Body of pancreas (tissue), 4 donors: ENCODE data around the gene RNF8. TPM values are rescaled to one million over a fixed set of nuclear protein-coding genes. Genes with fewer than 3 reads are reported as not detected.

ENCODE experiments used
- ATAC-seq: fragments of 150-250 bp; one replicate; pipeline ENCODE4 v1.9.1; 2016
- DNase-seq, 4 donors: peaks; one replicate each; pipeline ENCODE4 v3.0.0-alpha.2; 2019
- H3K27ac ChIP-seq, 4 donors: fragments of 200-600 bp; sonication (generic); 1 replicate in 3 of 4; 2 replicates in 1 of 4; pipeline versions ENCODE4 v1.5.1 to v1.6.1; 2016 to 2019; ENCODE audit warnings: mild to moderate bottlenecking in 1 of 4, mixed read lengths in 1 of 4, moderate library complexity in 1 of 4
- H3K27me3 ChIP-seq, 2 donors: fragments of 200-600 bp; sonication (generic); one replicate each; pipeline ENCODE4 v1.6.0; 2016; ENCODE audit warnings: mild to moderate bottlenecking in 1 of 2
- H3K36me3 ChIP-seq, 2 donors: fragments of 200-600 bp; sonication (generic); replicated peaks in 1 of 2; 2 replicates each; pipeline ENCODE4 v1.5.1; 2016; ENCODE audit warnings: low read depth in 2 of 2; ENCODE audit not compliant: insufficient read depth in 1 of 2
- H3K4me1 ChIP-seq: fragments of 200-600 bp; sonication (generic); one replicate; pipeline ENCODE4 v1.6.0; 2016
- H3K4me3 ChIP-seq, 2 donors: fragments of 200-600 bp; sonication (generic); 1 replicate in 1 of 2; 2 replicates in 1 of 2; pipeline ENCODE4 v1.5.1; 2016 to 2019
- H3K9me3 ChIP-seq, 3 donors: fragments of 200-600 bp; sonication (generic); 1 replicate in 2 of 3; 2 replicates in 1 of 3; pipeline ENCODE4 v1.5.1; 2016
- POLR2A ChIP-seq, 3 donors: fragments of 450-650 bp; IDR thresholded peaks; one replicate each; pipeline ENCODE4 v1.6.1; 2016; ENCODE audit warnings: antibody characterized with exemption in 3 of 3, mild to moderate bottlenecking in 2 of 3
- WGBS, 2 donors: methylation state at CpG; one replicate each; pipeline ENCODE4 v1.1.5; 2017; 5-methylcytosine and 5-hydroxymethylcytosine counted together
- intact Hi-C: fragments of 100-400 bp; cut with DNase I; formaldehyde crosslinking; loops from one replicate; pipeline ENCODE4 v1.15.1; 2023
- total RNA-seq, 2 donors: library from RNA; depleted of rRNA; stranded (reverse); fragments of >200 nt; gene quantifications; one replicate each; pipeline ENCODE4 v1.1.0, GENCODE V29; 2016
- TF ChIP-seq, protein P1 (sequence below), 7 experiments: fragments of 450-650 bp in 4 of 7; fragments of 200-600 bp in 3 of 7; sonication (generic) in 3 of 7; IDR thresholded peaks; one replicate each; pipeline ENCODE4 v1.5.1; 2016 to 2019; ENCODE audit warnings: antibody characterized with exemption in 7 of 7

The RNF8 gene
- total RNA-seq, 2 donors from 2014 or later: 6.0 to 15.5 TPM

DNA sequence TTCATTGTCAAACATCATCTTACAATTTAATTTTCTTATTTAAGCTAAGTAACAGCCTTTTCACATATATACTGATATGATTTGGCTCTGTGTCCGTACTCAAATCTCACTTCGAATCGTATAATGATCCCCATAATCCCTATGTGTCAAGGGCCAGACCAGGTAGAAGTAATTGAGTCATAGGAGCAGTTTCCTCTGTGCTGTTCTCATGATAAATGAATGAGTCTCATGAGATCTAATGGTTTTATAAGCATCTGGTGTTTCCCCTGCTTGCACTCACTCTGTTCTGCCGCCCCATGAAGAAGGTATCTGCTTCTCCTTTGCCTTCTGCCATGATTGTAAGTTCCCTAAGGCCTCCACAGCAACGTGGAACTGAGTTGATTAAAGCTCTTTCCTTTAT, 54.2 kb downstream of the RNF8 start:
- Histone ChIP-seq H3K4me3 (no peak overlapping the region), H3K27ac (no peak overlapping the region), H3K27me3 (no peaks in the 10 kb centered on the region), H3K36me3 (no peaks in the 10 kb centered on the region), H3K9me3 (no peaks in the 10 kb centered on the region), H3K4me1 (no peaks in the 10 kb centered on the region)
- ATAC-seq: no peak
- TF ChIP-seq, protein P1, sequence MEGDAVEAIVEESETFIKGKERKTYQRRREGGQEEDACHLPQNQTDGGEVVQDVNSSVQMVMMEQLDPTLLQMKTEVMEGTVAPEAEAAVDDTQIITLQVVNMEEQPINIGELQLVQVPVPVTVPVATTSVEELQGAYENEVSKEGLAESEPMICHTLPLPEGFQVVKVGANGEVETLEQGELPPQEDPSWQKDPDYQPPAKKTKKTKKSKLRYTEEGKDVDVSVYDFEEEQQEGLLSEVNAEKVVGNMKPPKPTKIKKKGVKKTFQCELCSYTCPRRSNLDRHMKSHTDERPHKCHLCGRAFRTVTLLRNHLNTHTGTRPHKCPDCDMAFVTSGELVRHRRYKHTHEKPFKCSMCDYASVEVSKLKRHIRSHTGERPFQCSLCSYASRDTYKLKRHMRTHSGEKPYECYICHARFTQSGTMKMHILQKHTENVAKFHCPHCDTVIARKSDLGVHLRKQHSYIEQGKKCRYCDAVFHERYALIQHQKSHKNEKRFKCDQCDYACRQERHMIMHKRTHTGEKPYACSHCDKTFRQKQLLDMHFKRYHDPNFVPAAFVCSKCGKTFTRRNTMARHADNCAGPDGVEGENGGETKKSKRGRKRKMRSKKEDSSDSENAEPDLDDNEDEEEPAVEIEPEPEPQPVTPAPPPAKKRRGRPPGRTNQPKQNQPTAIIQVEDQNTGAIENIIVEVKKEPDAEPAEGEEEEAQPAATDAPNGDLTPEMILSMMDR (IDR thresholded peaks at IDR 0.05): no peak
- no peak for TF ChIP-seq POLR2A (IDR thresholded peaks at IDR 0.05)
- no peak for DNase-seq
- intact Hi-C loops: no loop called here
- 70 to 75% methylated on average over 5 of the region's 5 CpGs for WGBS, 2 donors

DNA sequence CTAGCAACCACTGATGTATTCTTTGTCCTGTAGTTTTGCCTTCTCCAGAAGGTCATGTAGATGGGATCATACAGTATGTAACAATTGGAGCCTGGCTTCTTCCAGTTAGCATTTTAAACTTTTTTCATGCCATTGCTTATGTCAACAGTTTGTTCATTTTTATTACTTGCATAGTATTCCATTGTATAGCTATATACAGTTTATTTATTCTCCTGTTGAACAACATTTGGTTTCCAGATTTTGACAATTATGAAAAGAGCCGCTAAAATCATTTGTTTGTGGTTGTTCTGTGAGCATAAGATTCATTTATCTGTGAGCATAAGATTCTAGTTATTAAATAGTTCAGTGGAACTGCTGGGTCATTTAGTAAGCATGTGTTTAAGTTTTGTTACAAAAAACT, 55.7 kb downstream of the RNF8 start:
- ATAC-seq (no peak), DNase-seq (no peak)
- Histone ChIP-seq H3K4me3 (no peak overlapping the region), H3K36me3 (no peaks in the 10 kb centered on the region), H3K9me3 (no peaks in the 10 kb centered on the region), H3K27ac (no peak overlapping the region), H3K27me3 (no peaks in the 10 kb centered on the region), H3K4me1 (no peaks in the 10 kb centered on the region)
- TF ChIP-seq POLR2A (IDR thresholded peaks at IDR 0.05): no peak
- TF ChIP-seq, protein P1 (IDR thresholded peaks at IDR 0.05): no peak
- WGBS, 2 donors: 84 to 93% methylated on average over 1 of the region's 1 CpG
- intact Hi-C loops: no loop called here

DNA sequence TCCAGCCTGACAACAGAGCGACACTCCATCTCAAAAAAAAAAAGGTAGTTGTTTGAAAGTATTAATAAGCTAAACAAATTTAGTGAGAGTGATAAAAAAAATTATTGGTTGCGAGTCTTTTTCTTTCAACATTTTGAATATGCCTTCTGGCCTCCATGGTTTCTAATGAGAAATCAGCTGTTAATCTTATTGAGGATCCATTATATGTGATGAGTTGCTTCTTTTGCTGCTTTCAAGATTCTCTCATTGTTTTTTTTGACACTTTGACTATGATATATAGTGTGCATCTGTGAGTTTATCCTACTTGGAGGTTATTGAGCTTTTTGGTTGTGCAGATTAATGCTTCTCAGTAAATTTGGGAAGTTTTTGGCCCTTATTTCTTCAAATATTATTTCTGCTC, 63.6 kb downstream of the RNF8 start:
- DNase-seq (no peak), ATAC-seq (no peak)
- no peak overlapping the region for H3K4me3 ChIP-seq
- H3K36me3 ChIP-seq: no peaks in the 10 kb centered on the region
- H3K27me3 ChIP-seq: no peaks in the 10 kb centered on the region
- intact Hi-C loops: no loop called here
- 50 to 68% methylated on average over 2 of the region's 2 CpGs for WGBS, 2 donors
- H3K9me3 ChIP-seq: no peaks in the 10 kb centered on the region
- no peak overlapping the region for H3K27ac ChIP-seq
- TF ChIP-seq, protein P1 (IDR thresholded peaks at IDR 0.05): no peak
- no peak for TF ChIP-seq POLR2A (IDR thresholded peaks at IDR 0.05)
- H3K4me1 ChIP-seq: no peaks in the 10 kb centered on the region

DNA sequence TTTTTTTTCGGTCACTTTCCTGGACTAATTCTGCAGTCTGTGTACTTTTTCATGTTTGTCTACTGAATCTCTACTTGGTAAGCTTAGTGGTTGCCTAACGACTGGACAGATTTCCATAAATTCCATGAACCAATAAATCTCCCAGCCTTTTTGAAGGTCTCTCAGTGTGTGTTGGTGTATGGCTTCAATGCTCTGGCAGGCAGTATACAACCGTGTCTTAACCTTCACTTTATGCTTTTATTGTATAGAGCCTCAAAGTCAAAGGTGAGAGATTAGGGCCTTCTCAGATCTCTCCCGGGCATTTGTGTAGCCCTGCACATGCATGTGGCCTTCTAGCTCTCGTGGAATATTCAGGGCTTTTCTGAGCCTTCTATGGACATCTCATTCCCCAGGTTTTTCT, 64.9 kb downstream of the RNF8 start:
- Histone ChIP-seq H3K27me3 (no peaks in the 10 kb centered on the region), H3K27ac (no peak overlapping the region), H3K4me3 (no peak overlapping the region), H3K36me3 (no peaks in the 10 kb centered on the region), H3K4me1 (no peaks in the 10 kb centered on the region), H3K9me3 (no peaks in the 10 kb centered on the region)
- TF ChIP-seq POLR2A (IDR thresholded peaks at IDR 0.05): no peak
- TF ChIP-seq, protein P1 (IDR thresholded peaks at IDR 0.05): no peak
- no peak for ATAC-seq
- 54 to 71% methylated on average over 5 of the region's 5 CpGs for WGBS, 2 donors
- DNase-seq: no peak
- intact Hi-C loops: no loop called here

DNA sequence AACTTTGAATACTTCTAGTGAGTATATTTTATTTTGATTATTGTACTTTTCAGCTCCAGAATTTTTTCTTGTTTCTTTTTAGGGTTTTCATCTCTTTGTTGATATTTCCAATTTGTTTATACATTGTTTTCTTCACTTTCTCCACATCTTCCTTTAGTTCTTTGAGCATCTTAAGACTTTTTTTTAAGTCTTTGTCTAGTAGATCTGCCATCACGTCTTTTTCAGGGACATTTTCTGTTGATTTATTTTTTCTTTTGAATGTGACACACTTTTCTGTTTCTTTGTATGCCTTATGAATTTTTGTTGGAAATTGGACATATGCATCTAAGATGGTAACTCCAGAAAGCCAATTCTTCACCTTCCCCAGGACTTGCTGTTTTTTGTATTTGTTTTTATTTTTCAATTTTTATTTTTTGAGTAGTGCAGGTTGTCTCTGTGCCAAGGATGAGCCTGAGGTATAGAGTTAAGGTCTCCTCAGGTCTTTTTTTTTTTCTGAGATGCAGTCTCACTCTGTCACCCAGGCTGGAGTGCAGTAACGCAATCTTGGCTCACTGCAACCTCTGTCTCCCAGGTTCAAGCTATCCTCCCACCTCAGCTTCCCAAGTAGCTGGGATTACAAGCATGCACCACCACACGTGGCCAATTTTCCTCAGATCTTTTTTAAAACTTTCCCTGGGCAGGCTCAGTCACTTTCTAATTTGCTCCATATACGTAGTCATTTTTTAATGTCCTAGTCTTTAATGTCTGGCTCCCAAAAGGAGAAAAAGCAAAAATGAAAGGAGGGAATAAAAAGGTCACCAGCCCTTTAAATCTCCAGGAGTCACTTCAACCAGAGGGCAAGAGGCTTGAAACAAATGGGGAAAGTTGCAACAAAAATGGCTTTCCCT, 72.5 kb downstream of the RNF8 start:
- ATAC-seq (no peak), DNase-seq (no peak)
- Histone ChIP-seq H3K4me1 (no peaks in the 10 kb centered on the region), H3K27me3 (no peaks in the 10 kb centered on the region), H3K9me3 (no peaks in the 10 kb centered on the region), H3K4me3 (no peak overlapping the region), H3K27ac (no peak overlapping the region), H3K36me3 (no peaks in the 10 kb centered on the region)
- WGBS, 2 donors: 71 to 79% methylated on average over 4 of the region's 4 CpGs
- no peak for TF ChIP-seq POLR2A (IDR thresholded peaks at IDR 0.05)
- TF ChIP-seq, protein P1 (IDR thresholded peaks at IDR 0.05): no peak
- intact Hi-C loops: no loop called here
